ENCODE results near the gene MC5R. TPM values are rescaled to one million over a fixed set of nuclear protein-coding genes. Genes with fewer than 3 reads are reported as not detected.
A peak's percentile ranks its signal among the peaks of the same experiment; 100 is the strongest.

The MC5R gene
- total RNA-seq, 2 donors from 2014 or later, result not detected

DNA sequence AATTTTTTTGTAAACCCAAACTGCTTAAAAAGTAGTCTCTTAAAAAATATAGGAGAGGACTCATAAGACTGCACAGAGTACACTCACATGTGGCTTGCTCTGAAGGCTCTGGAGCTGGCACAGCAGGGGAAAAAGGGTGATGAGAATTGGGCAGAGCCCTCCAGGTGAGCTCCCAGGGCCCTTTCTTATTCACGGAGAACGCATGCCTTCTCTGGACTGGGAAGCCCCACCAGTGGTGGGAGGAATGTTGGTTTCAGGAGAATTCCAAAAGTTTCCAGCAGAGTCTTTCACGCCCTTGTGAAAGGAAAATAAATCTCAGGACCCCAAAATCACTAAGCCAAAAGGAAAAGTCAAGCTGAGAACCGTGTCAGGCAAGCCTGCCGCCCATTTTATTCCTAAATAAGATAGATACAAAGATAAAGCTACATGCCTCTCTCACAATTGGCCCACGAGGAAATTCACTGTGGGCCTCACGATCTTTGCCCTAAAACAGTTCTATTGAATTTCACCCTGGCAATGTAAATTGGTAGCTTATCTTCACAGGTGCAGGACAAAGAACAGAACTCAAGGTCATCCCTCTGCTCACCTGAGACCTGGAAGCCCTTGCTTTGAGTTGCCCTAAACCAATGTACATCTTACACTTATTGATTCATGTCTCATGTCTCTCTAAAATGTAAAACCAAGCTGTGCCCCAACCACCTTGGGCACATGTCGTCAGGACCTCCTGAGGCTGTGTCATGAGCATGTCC is 15.5 kb upstream of the MC5R start:
- H3K4me1 ChIP-seq, result no peaks in the 10 kb centered on the region
- no peaks in the 10 kb centered on the region for H3K27me3 ChIP-seq
- no peaks in the 10 kb centered on the region for H3K36me3 ChIP-seq
- H3K9ac ChIP-seq (ENCODE audit: low read depth in 2 of 2, low read length in 2 of 2), result no peak overlapping the region
- H3K27ac ChIP-seq, result peak overlapping the region; percentile 6
- no peak overlapping the region for H3K4me3 ChIP-seq
- DNase-seq, result no peak
- intact Hi-C loops (cut with DNase I), result loop anchor here (10.0 kb wide), 1 partner anchor 254 kb away; no protein-coding TSS in a partner anchor
- H3K9me3 ChIP-seq, result no peaks in the 10 kb centered on the region
- TF ChIP-seq, protein P1, sequence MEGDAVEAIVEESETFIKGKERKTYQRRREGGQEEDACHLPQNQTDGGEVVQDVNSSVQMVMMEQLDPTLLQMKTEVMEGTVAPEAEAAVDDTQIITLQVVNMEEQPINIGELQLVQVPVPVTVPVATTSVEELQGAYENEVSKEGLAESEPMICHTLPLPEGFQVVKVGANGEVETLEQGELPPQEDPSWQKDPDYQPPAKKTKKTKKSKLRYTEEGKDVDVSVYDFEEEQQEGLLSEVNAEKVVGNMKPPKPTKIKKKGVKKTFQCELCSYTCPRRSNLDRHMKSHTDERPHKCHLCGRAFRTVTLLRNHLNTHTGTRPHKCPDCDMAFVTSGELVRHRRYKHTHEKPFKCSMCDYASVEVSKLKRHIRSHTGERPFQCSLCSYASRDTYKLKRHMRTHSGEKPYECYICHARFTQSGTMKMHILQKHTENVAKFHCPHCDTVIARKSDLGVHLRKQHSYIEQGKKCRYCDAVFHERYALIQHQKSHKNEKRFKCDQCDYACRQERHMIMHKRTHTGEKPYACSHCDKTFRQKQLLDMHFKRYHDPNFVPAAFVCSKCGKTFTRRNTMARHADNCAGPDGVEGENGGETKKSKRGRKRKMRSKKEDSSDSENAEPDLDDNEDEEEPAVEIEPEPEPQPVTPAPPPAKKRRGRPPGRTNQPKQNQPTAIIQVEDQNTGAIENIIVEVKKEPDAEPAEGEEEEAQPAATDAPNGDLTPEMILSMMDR (IDR thresholded peaks at IDR 0.05), result no peak

GRCh38 chr18:13809043-13809430 is 14.9 kb upstream of the MC5R start:
- Histone ChIP-seq H3K9me3 (no peaks in the 10 kb centered on the region), H3K27ac (peak overlapping the region; percentile 6), H3K27me3 (no peaks in the 10 kb centered on the region), H3K9ac (ENCODE audit: low read depth in 2 of 2, low read length in 2 of 2) (no peak overlapping the region), H3K4me1 (no peaks in the 10 kb centered on the region), H3K4me3 (no peak overlapping the region), H3K36me3 (no peaks in the 10 kb centered on the region)
- TF ChIP-seq, protein P1 (IDR thresholded peaks at IDR 0.05), result no peak
- peak; percentile 84 for DNase-seq
- intact Hi-C loops (cut with DNase I), result loop anchor here (10.0 kb wide), 1 partner anchor 254 kb away; no protein-coding TSS in a partner anchor

DNA sequence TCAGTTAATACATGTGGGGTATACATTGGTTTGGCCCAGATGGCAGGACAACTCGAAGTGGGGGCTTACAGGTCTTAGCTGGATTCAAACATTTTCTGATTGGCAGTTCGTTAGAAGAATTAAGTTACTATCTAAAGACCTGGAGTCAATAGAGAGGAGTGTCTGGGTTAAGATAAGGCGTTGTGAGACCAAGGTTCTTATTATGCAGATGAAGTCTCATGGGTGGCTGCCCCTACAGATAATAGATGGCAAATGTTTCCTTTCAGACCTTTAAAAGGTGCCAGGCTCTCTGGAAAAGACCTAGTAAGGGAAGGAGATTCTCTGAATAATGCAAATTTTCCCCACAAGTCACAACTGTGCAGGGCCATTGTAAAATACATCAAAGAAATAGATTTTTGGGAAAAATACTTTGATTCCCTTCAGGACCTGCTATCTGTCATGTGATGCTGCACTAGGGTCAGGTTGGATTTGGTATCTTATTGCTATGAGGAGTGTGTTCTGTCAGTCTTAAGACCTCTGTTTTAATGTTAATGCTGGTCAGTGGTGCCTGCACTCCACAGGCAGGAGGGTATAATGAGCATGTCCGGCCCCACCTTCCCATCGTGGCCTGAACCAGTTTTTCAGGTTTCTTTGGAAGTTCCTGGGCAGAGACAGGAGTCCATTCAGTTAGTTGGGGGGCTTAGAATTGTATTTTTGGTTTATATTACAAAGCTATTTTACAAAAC is 14.3 kb upstream of the MC5R start:
- Histone ChIP-seq H3K4me1 (no peaks in the 10 kb centered on the region), H3K36me3 (no peaks in the 10 kb centered on the region), H3K27ac (peak overlapping the region; percentile 6), H3K4me3 (no peak overlapping the region), H3K9me3 (no peaks in the 10 kb centered on the region), H3K9ac (ENCODE audit: low read depth in 2 of 2, low read length in 2 of 2) (no peak overlapping the region), H3K27me3 (no peaks in the 10 kb centered on the region)
- TF ChIP-seq, protein P1 (IDR thresholded peaks at IDR 0.05), result no peak
- intact Hi-C loops (cut with DNase I), result loop anchor here (10.0 kb wide), 1 partner anchor 255 kb away; no protein-coding TSS in a partner anchor
- DNase-seq, result peak; percentile 70

GRCh38 chr18:13810950-13811485 is 12.9 kb upstream of the MC5R start:
- Histone ChIP-seq H3K4me1 (no peaks in the 10 kb centered on the region), H3K4me3 (no peak overlapping the region), H3K9ac (ENCODE audit: low read depth in 2 of 2, low read length in 2 of 2) (no peak overlapping the region), H3K27me3 (no peaks in the 10 kb centered on the region), H3K27ac (no peak overlapping the region), H3K36me3 (no peaks in the 10 kb centered on the region), H3K9me3 (no peaks in the 10 kb centered on the region)
- intact Hi-C loops (cut with DNase I), result no loop called here
- DNase-seq, result no peak
- TF ChIP-seq, protein P1 (IDR thresholded peaks at IDR 0.05), result no peak

DNA sequence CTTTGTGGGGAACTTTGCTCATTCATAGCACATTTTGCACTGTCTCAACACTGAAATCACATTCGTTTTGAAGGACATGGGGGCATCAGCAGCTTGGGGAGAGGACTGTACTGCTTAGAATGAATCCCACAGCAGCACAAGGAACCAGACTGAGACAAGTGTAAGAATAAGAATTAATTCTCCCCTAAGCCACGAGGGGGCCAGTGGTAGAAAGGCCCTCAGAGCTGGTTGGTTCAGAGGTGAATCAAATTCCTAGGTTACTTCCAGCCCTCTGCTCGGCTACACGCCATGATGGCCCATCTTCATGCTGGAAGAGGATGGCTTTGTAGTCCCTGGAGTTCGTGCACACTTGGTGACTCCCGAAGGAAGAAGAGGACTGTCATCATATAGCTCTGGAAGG is 12.0 kb upstream of the MC5R start:
- Histone ChIP-seq H3K9ac (ENCODE audit: low read depth in 2 of 2, low read length in 2 of 2) (no peak overlapping the region), H3K4me1 (no peaks in the 10 kb centered on the region), H3K9me3 (no peaks in the 10 kb centered on the region), H3K36me3 (no peaks in the 10 kb centered on the region), H3K27me3 (no peaks in the 10 kb centered on the region), H3K27ac (no peak overlapping the region), H3K4me3 (no peak overlapping the region)
- TF ChIP-seq, protein P1 (IDR thresholded peaks at IDR 0.05), result no peak
- DNase-seq, result no peak
- intact Hi-C loops (cut with DNase I), result no loop called here
